Gastrocnemius medialis (tissue), 4 donors: ENCODE results near the gene GLI2.

Source experiments
- POLR2A ChIP-seq, 2 donors: fragments of 450-650 bp; IDR thresholded peaks; one replicate each; pipeline ENCODE4 v1.6.1; 2017; ENCODE audit warnings: antibody characterized with exemption in 2 of 2, mild to moderate bottlenecking in 2 of 2, moderate library complexity in 2 of 2
- TF ChIP-seq, protein P1 (sequence below), 5 experiments: fragments of 450-650 bp in 3 of 5; fragments of 200-600 bp in 2 of 5; sonication (generic) in 2 of 5; IDR thresholded peaks in 4 of 5; conservative IDR thresholded peaks in 1 of 5; 1 replicate in 4 of 5; 2 replicates in 1 of 5; pipeline ENCODE4 v1.5.1; 2016 to 2019; ENCODE audit warnings: antibody characterized with exemption in 5 of 5, mild to moderate bottlenecking in 3 of 5, moderate library complexity in 3 of 5

DNA sequence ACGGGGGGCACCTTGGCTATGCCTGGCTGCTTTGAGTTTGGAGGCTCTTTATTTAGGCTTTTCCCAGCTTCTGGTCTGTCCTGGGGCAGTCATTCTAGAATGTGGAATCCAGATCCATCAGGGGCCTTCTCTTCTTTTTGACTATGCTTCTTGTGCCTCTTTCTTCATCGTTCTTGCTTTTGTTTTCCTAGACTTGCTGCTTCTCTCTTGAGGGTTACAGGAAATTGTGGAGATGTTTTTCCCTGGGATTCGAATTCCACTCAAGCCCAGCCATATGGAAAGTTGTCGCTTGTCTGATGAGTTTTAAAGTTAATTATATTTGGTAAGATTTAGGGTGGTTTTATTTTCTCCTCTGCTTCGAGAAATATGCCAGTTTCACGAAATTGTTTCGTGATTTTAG, 2.4 kb downstream of the GLI2 start:
- TF ChIP-seq, protein P1, sequence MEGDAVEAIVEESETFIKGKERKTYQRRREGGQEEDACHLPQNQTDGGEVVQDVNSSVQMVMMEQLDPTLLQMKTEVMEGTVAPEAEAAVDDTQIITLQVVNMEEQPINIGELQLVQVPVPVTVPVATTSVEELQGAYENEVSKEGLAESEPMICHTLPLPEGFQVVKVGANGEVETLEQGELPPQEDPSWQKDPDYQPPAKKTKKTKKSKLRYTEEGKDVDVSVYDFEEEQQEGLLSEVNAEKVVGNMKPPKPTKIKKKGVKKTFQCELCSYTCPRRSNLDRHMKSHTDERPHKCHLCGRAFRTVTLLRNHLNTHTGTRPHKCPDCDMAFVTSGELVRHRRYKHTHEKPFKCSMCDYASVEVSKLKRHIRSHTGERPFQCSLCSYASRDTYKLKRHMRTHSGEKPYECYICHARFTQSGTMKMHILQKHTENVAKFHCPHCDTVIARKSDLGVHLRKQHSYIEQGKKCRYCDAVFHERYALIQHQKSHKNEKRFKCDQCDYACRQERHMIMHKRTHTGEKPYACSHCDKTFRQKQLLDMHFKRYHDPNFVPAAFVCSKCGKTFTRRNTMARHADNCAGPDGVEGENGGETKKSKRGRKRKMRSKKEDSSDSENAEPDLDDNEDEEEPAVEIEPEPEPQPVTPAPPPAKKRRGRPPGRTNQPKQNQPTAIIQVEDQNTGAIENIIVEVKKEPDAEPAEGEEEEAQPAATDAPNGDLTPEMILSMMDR (IDR thresholded peaks at IDR 0.05 in 4 of 5, conservative IDR thresholded peaks at IDR 0.05 in 1 of 5), result no peak
- TF ChIP-seq POLR2A (IDR thresholded peaks at IDR 0.05), result no peak
